Body of pancreas (tissue), 4 donors: ENCODE measurements around the gene NMD3.

Experiments
- POLR2A ChIP-seq, 3 donors: fragments of 450-650 bp; IDR thresholded peaks; one replicate each; pipeline ENCODE4 v1.6.1; 2016; ENCODE audit warnings: antibody characterized with exemption in 3 of 3, mild to moderate bottlenecking in 2 of 3
- TF ChIP-seq, protein P1 (sequence below), 7 experiments: fragments of 450-650 bp in 4 of 7; fragments of 200-600 bp in 3 of 7; sonication (generic) in 3 of 7; IDR thresholded peaks; one replicate each; pipeline ENCODE4 v1.5.1; 2016 to 2019; ENCODE audit warnings: antibody characterized with exemption in 7 of 7

DNA sequence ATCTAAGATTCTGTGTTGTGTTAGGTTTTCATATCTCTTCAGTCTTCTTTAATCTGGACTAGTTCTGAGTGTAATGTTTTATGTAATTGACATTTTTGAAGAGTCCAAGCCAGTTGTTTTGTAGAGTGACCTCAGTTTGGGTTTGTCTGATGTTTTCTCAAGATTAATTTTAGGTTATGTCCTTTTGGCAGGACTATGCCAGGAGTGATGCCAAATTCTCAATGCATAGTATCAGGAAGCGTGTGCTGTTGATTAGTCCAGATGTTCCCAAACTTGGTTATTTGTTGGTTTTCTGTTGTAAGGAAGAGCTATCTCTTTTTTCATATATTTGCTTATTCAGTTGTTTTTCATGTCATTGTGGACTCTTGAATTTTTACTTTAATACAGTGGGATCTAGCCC lies 32.6 kb downstream of the NMD3 start:
- TF ChIP-seq POLR2A (IDR thresholded peaks at IDR 0.05) = no peak
- TF ChIP-seq, protein P1, sequence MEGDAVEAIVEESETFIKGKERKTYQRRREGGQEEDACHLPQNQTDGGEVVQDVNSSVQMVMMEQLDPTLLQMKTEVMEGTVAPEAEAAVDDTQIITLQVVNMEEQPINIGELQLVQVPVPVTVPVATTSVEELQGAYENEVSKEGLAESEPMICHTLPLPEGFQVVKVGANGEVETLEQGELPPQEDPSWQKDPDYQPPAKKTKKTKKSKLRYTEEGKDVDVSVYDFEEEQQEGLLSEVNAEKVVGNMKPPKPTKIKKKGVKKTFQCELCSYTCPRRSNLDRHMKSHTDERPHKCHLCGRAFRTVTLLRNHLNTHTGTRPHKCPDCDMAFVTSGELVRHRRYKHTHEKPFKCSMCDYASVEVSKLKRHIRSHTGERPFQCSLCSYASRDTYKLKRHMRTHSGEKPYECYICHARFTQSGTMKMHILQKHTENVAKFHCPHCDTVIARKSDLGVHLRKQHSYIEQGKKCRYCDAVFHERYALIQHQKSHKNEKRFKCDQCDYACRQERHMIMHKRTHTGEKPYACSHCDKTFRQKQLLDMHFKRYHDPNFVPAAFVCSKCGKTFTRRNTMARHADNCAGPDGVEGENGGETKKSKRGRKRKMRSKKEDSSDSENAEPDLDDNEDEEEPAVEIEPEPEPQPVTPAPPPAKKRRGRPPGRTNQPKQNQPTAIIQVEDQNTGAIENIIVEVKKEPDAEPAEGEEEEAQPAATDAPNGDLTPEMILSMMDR (IDR thresholded peaks at IDR 0.05) = no peak
